ENCODE data around the gene UBXN4.

DNA sequence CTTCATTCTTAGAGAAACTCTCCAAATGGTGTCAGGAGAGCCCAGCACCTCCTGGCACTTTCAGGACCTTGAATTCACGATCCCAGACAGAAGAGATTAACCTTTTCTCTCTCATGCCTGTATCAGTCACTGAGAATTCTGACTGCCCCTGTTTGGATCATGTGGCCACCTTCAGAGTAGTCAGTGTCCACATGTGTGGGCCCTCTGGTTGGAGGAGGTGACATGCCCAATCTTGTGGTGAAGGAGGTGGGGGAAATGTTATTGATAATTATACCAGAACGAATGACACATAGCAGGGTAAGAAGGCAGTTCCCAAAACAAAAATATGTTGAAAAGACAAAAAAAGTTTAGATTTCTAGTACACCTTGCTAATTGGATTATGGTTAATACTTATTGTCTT lies 31.7 kb downstream of the UBXN4 start:
- TF ChIP-seq POLR2A (IDR thresholded peaks at IDR 0.05) (no peak), POLR2AphosphoS5 (IDR thresholded peaks at IDR 0.05) (no peak)
- TF ChIP-seq, protein P1, sequence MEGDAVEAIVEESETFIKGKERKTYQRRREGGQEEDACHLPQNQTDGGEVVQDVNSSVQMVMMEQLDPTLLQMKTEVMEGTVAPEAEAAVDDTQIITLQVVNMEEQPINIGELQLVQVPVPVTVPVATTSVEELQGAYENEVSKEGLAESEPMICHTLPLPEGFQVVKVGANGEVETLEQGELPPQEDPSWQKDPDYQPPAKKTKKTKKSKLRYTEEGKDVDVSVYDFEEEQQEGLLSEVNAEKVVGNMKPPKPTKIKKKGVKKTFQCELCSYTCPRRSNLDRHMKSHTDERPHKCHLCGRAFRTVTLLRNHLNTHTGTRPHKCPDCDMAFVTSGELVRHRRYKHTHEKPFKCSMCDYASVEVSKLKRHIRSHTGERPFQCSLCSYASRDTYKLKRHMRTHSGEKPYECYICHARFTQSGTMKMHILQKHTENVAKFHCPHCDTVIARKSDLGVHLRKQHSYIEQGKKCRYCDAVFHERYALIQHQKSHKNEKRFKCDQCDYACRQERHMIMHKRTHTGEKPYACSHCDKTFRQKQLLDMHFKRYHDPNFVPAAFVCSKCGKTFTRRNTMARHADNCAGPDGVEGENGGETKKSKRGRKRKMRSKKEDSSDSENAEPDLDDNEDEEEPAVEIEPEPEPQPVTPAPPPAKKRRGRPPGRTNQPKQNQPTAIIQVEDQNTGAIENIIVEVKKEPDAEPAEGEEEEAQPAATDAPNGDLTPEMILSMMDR (IDR thresholded peaks at IDR 0.05 in 8 of 11, conservative IDR thresholded peaks at IDR 0.05 in 3 of 11): no peak

Measured in spleen (tissue), 7 donors.